Measurements from ENCODE around the gene GLRX3.
A peak's percentile ranks its signal among the peaks of the same experiment; 100 is the strongest.

GLRX3 gene

GRCh38 chr10:130121486-130122079, 14.6 kb upstream of the GLRX3 start:
- Mint-ChIP-seq H3K9me3 (peaks cover 8% of the 10 kb centered on the region), H3K27ac (no peak overlapping the region), H3K4me3 (no peak overlapping the region), H3K36me3 (no peaks in the 10 kb centered on the region), H3K4me1 (no peaks in the 10 kb centered on the region), H3K27me3 (peaks cover 15% of the 10 kb centered on the region)
- CTCF ChIA-PET = interaction anchor here (1.2 kb wide), 1 partner anchor 215 kb away, joined by 3 read pairs; no protein-coding TSS in a partner anchor
- no peak for DNase-seq

- Mint-ChIP-seq H3K27ac (no peak overlapping the region), H3K4me3 (no peak overlapping the region), H3K4me1 (peaks cover 7% of the 10 kb centered on the region), H3K27me3 (peaks cover 66% of the 10 kb centered on the region), H3K36me3 (no peaks in the 10 kb centered on the region), H3K9me3 (no peaks in the 10 kb centered on the region)
- CTCF ChIA-PET = interaction anchor here (0.8 to 2.0 kb wide), 11 partner anchors 10 to 237 kb away, joined by 3 to 15 read pairs (median 4); partner anchors contain the start of gene C10orf143
- peak; percentile 63 for DNase-seq
Measured at GRCh38 chr10:130127364-130128061, 8.7 kb upstream of the GLRX3 start.

- Mint-ChIP-seq H3K4me1 (peaks cover 7% of the 10 kb centered on the region), H3K9me3 (no peaks in the 10 kb centered on the region), H3K27me3 (peaks cover 66% of the 10 kb centered on the region), H3K27ac (no peak overlapping the region), H3K4me3 (no peak overlapping the region), H3K36me3 (no peaks in the 10 kb centered on the region)
- no peak for DNase-seq
- CTCF ChIA-PET = interaction anchor here (1.2 to 2.0 kb wide), 7 partner anchors 9 to 157 kb away, joined by 3 to 15 read pairs (median 6); partner anchors contain the start of gene C10orf143
Measured at GRCh38 chr10:130128062-130128781, 8.0 kb upstream of the GLRX3 start.

- Mint-ChIP-seq H3K9me3 (no peaks in the 10 kb centered on the region), H3K36me3 (no peaks in the 10 kb centered on the region), H3K4me3 (no peak overlapping the region), H3K4me1 (peaks cover 7% of the 10 kb centered on the region), H3K27ac (no peak overlapping the region), H3K27me3 (peaks cover 68% of the 10 kb centered on the region)
- DNase-seq = no peak
- CTCF ChIA-PET = interaction anchor here (1.2 to 2.7 kb wide), 6 partner anchors 9 to 154 kb away, joined by 3 to 15 read pairs (median 7); partner anchors contain the start of gene C10orf143
Measured at GRCh38 chr10:130128922-130129321, 7.3 kb upstream of the GLRX3 start.

- CTCF ChIA-PET = interaction anchor here (1.3 to 5.7 kb wide), 2 partner anchors 25 to 44 kb away, joined by 3 to 34 read pairs; partner anchors contain the start of gene C10orf143
- Mint-ChIP-seq H3K9me3 (no peaks in the 10 kb centered on the region), H3K36me3 (peaks cover 12% of the 10 kb centered on the region), H3K4me1 (peaks cover 44% of the 10 kb centered on the region), H3K4me3 (peak overlapping the region; percentile 93), H3K27me3 (peaks cover 30% of the 10 kb centered on the region), H3K27ac (no peak overlapping the region)
- DNase-seq = peak; percentile 23
Measured at GRCh38 chr10:130135676-130136225, 440 bp upstream of the GLRX3 start.

GRCh38 chr10:130137090-130137448, 878 bp downstream of the GLRX3 start:
- Mint-ChIP-seq H3K4me1 (peaks cover 57% of the 10 kb centered on the region), H3K9me3 (no peaks in the 10 kb centered on the region), H3K27me3 (peaks cover 17% of the 10 kb centered on the region), H3K4me3 (peak overlapping the region; percentile 86), H3K27ac (peak overlapping the region; percentile 91), H3K36me3 (peaks cover 18% of the 10 kb centered on the region)
- CTCF ChIA-PET = interaction anchor here (1.3 to 5.7 kb wide), 3 partner anchors 9 to 43 kb away, joined by 3 to 34 read pairs (median 8); partner anchors contain the start of gene C10orf143
- no peak for DNase-seq

GRCh38 chr10:130137659-130138478, 1.7 kb downstream of the GLRX3 start:
- peak overlapping the region; percentile 91 for H3K27ac Mint-ChIP-seq
- no peak for DNase-seq
- H3K9me3 Mint-ChIP-seq = no peaks in the 10 kb centered on the region
- peaks cover 65% of the 10 kb centered on the region for H3K4me1 Mint-ChIP-seq
- CTCF ChIA-PET = interaction anchor here (0.8 to 5.7 kb wide), 4 partner anchors 10 to 44 kb away, joined by 3 to 34 read pairs (median 6); partner anchors contain the start of gene C10orf143
- peak overlapping the region; percentile 86 for H3K4me3 Mint-ChIP-seq
- peaks cover 26% of the 10 kb centered on the region for H3K36me3 Mint-ChIP-seq
- peaks cover 16% of the 10 kb centered on the region for H3K27me3 Mint-ChIP-seq

- H3K9me3 Mint-ChIP-seq = no peaks in the 10 kb centered on the region
Measured at GRCh38 chr10:130138479-130138866, 2.3 kb downstream of the GLRX3 start.

GRCh38 chr10:130140425-130140824, 4.2 kb downstream of the GLRX3 start:
- H3K27me3 Mint-ChIP-seq = peaks cover 2% of the 10 kb centered on the region
- H3K4me1 Mint-ChIP-seq = peaks cover 61% of the 10 kb centered on the region
- CTCF ChIA-PET = interaction anchor here (0.8 to 5.7 kb wide), 2 partner anchors 10 to 30 kb away, joined by 5 to 34 read pairs; partner anchors contain the start of gene C10orf143
- H3K9me3 Mint-ChIP-seq = no peaks in the 10 kb centered on the region
- peak overlapping the region; percentile 37 for H3K27ac Mint-ChIP-seq
- no peak for DNase-seq
- peaks cover 36% of the 10 kb centered on the region for H3K36me3 Mint-ChIP-seq
- H3K4me3 Mint-ChIP-seq = no peak overlapping the region

More at GRCh38 chr10:130138479-130138866, 2.3 kb downstream of the GLRX3 start:
- Mint-ChIP-seq H3K4me1 (peaks cover 68% of the 10 kb centered on the region), H3K27me3 (peaks cover 16% of the 10 kb centered on the region), H3K27ac (no peak overlapping the region), H3K36me3 (peaks cover 30% of the 10 kb centered on the region), H3K4me3 (peak overlapping the region; percentile 86)
- CTCF ChIA-PET = interaction anchor here (1.0 to 5.7 kb wide), 3 partner anchors 10 to 44 kb away, joined by 3 to 34 read pairs (median 8); partner anchors contain the start of gene C10orf143
- DNase-seq = no peak

- H3K27ac Mint-ChIP-seq = no peak overlapping the region
- H3K27me3 Mint-ChIP-seq = no peaks in the 10 kb centered on the region
- no peak overlapping the region for H3K4me3 Mint-ChIP-seq
- H3K9me3 Mint-ChIP-seq = no peaks in the 10 kb centered on the region
- H3K36me3 Mint-ChIP-seq = peaks cover 38% of the 10 kb centered on the region
- CTCF ChIA-PET = interaction anchor here (1.0 kb wide), 1 partner anchor 30 kb away, joined by 4 read pairs; the partner anchor contains the start of gene C10orf143
- no peak for DNase-seq
- H3K4me1 Mint-ChIP-seq = peaks cover 63% of the 10 kb centered on the region
Measured at GRCh38 chr10:130141038-130141437, 4.8 kb downstream of the GLRX3 start.

- peak overlapping the region; percentile 50 for H3K27ac Mint-ChIP-seq
- H3K27me3 Mint-ChIP-seq = no peaks in the 10 kb centered on the region
- no peaks in the 10 kb centered on the region for H3K9me3 Mint-ChIP-seq
- no peak for DNase-seq
- peaks cover 67% of the 10 kb centered on the region for H3K4me1 Mint-ChIP-seq
- H3K36me3 Mint-ChIP-seq = peaks cover 42% of the 10 kb centered on the region
- H3K4me3 Mint-ChIP-seq = no peak overlapping the region
- CTCF ChIA-PET = interaction anchor here (1.0 kb wide), 2 partner anchors 31 to 32 kb away, joined by 3 to 4 read pairs; partner anchors contain the start of gene C10orf143
Measured at GRCh38 chr10:130141460-130141859, 5.3 kb downstream of the GLRX3 start.

GRCh38 chr10:130141878-130142277, 5.7 kb downstream of the GLRX3 start:
- Mint-ChIP-seq H3K4me3 (no peak overlapping the region), H3K36me3 (peaks cover 45% of the 10 kb centered on the region), H3K27ac (peak overlapping the region; percentile 50), H3K27me3 (no peaks in the 10 kb centered on the region), H3K4me1 (peaks cover 71% of the 10 kb centered on the region), H3K9me3 (no peaks in the 10 kb centered on the region)
- CTCF ChIA-PET = interaction anchor here (1.0 kb wide), 2 partner anchors 31 to 32 kb away, joined by 3 to 4 read pairs; partner anchors contain the start of gene C10orf143
- DNase-seq = peak; percentile 52

GRCh38 chr10:130146042-130146441, 9.9 kb downstream of the GLRX3 start:
- peaks cover 42% of the 10 kb centered on the region for H3K36me3 Mint-ChIP-seq
- H3K9me3 Mint-ChIP-seq = no peaks in the 10 kb centered on the region
- CTCF ChIA-PET = interaction anchor here (1.4 kb wide), 1 partner anchor 43 kb away, joined by 4 read pairs; no protein-coding TSS in a partner anchor
- peak overlapping the region; percentile 30 for H3K27ac Mint-ChIP-seq
- no peak for DNase-seq
- H3K4me3 Mint-ChIP-seq = no peak overlapping the region
- no peaks in the 10 kb centered on the region for H3K27me3 Mint-ChIP-seq
- peaks cover 36% of the 10 kb centered on the region for H3K4me1 Mint-ChIP-seq
